M059J (cell line): ENCODE measurements around the gene UPK3BL1. TPM values are rescaled to one million over a fixed set of nuclear protein-coding genes. Genes with fewer than 3 reads are reported as not detected.
"Not testable (repeated sequence)": the region's sequence is repeated elsewhere in the genome, so short reads cannot be mapped to it uniquely, and the experiment has no call there.

Source experiments
- DNase-seq: peaks from one replicate; pipeline ENCODE4 v3.0.0-alpha.2; 2012; ENCODE audit warnings: low read depth
- total RNA-seq: library from RNA; depleted of rRNA; stranded (reverse); fragments of >200 nt; shearing (Covaris generic); gene quantifications from 2 replicates; pipeline ENCODE4 v1.2.3, GENCODE V29; 2014; rRNA removed

The UPK3BL1 gene
- 4.0 and 6.2 TPM in 2 replicates for total RNA-seq

- not testable (repeated sequence) for DNase-seq
These were observed at the start of gene UPK3BL1 for GRCh38 chr7:102642691-102643090. Gene UPK3BL1 (minus strand): TSS chr7:102642791. CDS start chr7:102642741, 50 bp downstream.

GRCh38 chr7:102690602-102691001, 48.0 kb upstream of the UPK3BL1 start:
- DNase-seq, result not testable (repeated sequence)

- DNase-seq, result not testable (repeated sequence)
These were observed 47.1 kb upstream of the UPK3BL1 start for GRCh38 chr7:102689436-102690282.

GRCh38 chr7:102688299-102689036, 45.9 kb upstream of the UPK3BL1 start:
- DNase-seq, result not testable (repeated sequence)

- DNase-seq, result not testable (repeated sequence)
These were observed 40.0 kb upstream of the UPK3BL1 start for GRCh38 chr7:102682560-102682959.

GRCh38 chr7:102680780-102681179, 38.2 kb upstream of the UPK3BL1 start:
- DNase-seq, result not testable (repeated sequence)

- not testable (repeated sequence) for DNase-seq
These were observed 33.0 kb upstream of the UPK3BL1 start for GRCh38 chr7:102675545-102675944.

GRCh38 chr7:102673447-102674067, 31.0 kb upstream of the UPK3BL1 start:
- DNase-seq, result not testable (repeated sequence)

- not testable (repeated sequence) for DNase-seq
These were observed 29.3 kb upstream of the UPK3BL1 start for GRCh38 chr7:102671956-102672307.

GRCh38 chr7:102671166-102671955, 28.8 kb upstream of the UPK3BL1 start, which contains the start of gene POLR2J2:
Gene POLR2J2 (minus strand): TSS chr7:102671663. CDS start chr7:102671601, 62 bp downstream.
- DNase-seq, result not testable (repeated sequence)

GRCh38 chr7:102667523-102667922, 24.9 kb upstream of the UPK3BL1 start:
- not testable (repeated sequence) for DNase-seq

- DNase-seq, result not testable (repeated sequence)
These were observed 24.3 kb upstream of the UPK3BL1 start for GRCh38 chr7:102666850-102667249.

- not testable (repeated sequence) for DNase-seq
These were observed 22.2 kb upstream of the UPK3BL1 start for GRCh38 chr7:102664765-102665164.

- not testable (repeated sequence) for DNase-seq
These were observed 7.3 kb upstream of the UPK3BL1 start, which contains the start of gene SPDYE2B for GRCh38 chr7:102649924-102650323. Gene SPDYE2B (plus strand): TSS chr7:102650319. CDS start chr7:102652349, 2,030 bp downstream.

- DNase-seq, result not testable (repeated sequence)
These were observed 5.2 kb upstream of the UPK3BL1 start for GRCh38 chr7:102647813-102648212.

- DNase-seq, result not testable (repeated sequence)
These were observed 813 bp upstream of the UPK3BL1 start for GRCh38 chr7:102643404-102643803.

- DNase-seq, result not testable (repeated sequence)
These were observed 3.7 kb downstream of the UPK3BL1 start for GRCh38 chr7:102638848-102639247.

- not testable (repeated sequence) for DNase-seq
These were observed 5.6 kb downstream of the UPK3BL1 start for GRCh38 chr7:102636956-102637355.

- DNase-seq, result not testable (repeated sequence)
These were observed 7.2 kb downstream of the UPK3BL1 start for GRCh38 chr7:102635354-102635753.

GRCh38 chr7:102634299-102634698, 8.3 kb downstream of the UPK3BL1 start:
- DNase-seq, result not testable (repeated sequence)

- DNase-seq, result not testable (repeated sequence)
These were observed 12.0 kb downstream of the UPK3BL1 start for GRCh38 chr7:102630622-102631021.
